HG03139 (cell line): ENCODE measurements around the gene INTS14.
A peak's percentile ranks its signal among the peaks of the same experiment; 100 is the strongest.

Source experiments
- ATAC-seq: cut with Tn5 transposase; IDR thresholded peaks from one replicate; pipeline ENCODE4 v1.9.1; 2021; ENCODE audit not compliant: unreplicated experiment

INTS14 gene

GRCh38 chr15:65535192-65535591 is 75.7 kb downstream of the INTS14 start:
- no peak for ATAC-seq

- no peak for ATAC-seq
These were observed 77.7 kb downstream of the INTS14 start for GRCh38 chr15:65533057-65533756.

GRCh38 chr15:65532738-65533051 is 78.2 kb downstream of the INTS14 start:
- ATAC-seq, result no peak

DNA sequence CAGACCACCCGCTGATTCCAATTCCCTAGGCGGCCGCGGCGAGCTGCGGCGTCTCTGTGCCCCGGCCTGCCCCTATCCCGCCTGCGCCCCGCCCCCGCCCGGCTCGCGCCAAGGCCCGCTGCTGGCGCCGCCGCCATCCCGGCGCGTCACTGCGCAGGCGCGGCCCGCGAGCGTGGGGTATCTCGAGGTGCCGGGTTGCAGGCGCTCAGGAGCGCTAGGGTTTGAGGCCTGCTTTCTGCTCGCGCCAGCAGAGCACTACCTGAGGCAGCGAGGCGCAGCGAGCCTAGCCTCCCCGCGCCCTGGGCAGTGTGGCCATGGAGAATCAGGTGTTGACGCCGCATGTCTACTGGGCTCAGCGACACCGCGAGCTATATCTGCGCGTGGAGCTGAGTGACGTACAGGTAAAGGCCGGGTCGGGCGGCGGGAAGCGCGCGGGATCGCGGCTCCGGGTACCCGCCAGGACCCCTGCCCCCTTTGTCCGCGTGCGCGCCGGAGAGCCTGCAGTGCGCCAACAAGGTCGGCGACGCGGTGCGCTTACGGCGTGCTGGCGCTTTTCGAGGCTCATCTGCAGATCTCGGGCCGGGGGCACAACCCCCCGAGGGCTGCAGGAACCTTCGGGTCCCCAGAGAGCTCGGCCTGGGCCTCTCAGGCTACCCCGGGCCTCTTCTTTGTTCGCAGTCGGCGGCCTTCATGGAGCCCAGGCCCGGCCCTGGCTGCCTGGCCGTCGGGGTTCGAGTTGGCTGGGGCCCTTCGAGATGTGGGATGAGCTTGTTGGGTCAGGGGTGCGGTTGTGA is 80.4 kb downstream of the INTS14 start, which contains the start of gene HACD3:
Gene HACD3 (plus strand): TSS at position 146 of the 794 bp plus-strand sequence. CDS start 169 bp downstream, at position 315.
- ATAC-seq, result peak; percentile 62

DNA sequence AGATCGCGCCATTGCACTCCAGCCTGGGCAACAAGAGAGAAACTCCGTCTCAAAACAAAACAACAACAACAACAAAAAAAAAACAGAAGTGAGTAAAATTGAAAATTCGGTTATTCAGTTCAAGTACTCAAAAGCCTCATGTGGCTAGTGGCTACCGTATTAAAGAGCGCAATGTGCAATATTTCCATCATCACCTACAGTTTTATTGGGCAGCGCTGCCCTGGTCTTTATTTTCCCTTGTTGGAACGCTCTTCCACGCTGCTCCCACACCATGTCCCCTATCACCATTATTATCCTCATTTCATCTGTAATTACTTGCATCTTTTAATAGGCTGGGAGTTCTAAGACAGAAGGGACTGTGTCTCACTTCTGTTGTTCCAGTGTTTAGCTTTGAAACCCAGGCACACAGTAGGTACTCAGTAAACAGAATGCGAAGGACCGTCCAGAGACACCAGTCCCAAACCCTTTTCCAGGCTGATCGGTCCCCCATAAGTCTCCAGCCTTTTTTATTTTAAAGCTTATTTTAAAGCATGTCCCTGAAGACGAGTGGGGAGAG is 81.1 kb downstream of the INTS14 start:
- no peak for ATAC-seq
